Gastrocnemius medialis (tissue), 4 donors: ENCODE results near the gene TMEM123. TPM values are rescaled to one million over a fixed set of nuclear protein-coding genes. Genes with fewer than 3 reads are reported as not detected.

Experiments
- ATAC-seq, 2 donors: fragments of 150-250 bp; one replicate each; pipeline ENCODE4 v1.9.1; 2016
- DNase-seq, 2 donors: peaks; one replicate each; pipeline ENCODE4 v3.0.0-alpha.2; 2019
- H3K27ac ChIP-seq, 4 donors: fragments of 200-600 bp; sonication (generic); 1 replicate in 1 of 4; 2 replicates in 3 of 4; pipeline ENCODE4 v1.5.1; 2016 to 2018; ENCODE audit warnings: mild to moderate bottlenecking in 2 of 4, moderate library complexity in 1 of 4
- H3K27me3 ChIP-seq, 3 donors: fragments of 200-600 bp; sonication (generic) in 2 of 3; 1 replicate in 1 of 3; 2 replicates in 2 of 3; pipeline versions ENCODE4 v1.5.1 to v1.6.0; 2016 to 2019; ENCODE audit warnings: mild to moderate bottlenecking in 1 of 3, moderate library complexity in 1 of 3
- H3K36me3 ChIP-seq, 2 donors: fragments of 200-600 bp; sonication (generic) in 1 of 2; one replicate each; pipeline ENCODE4 v1.5.1; 2017 to 2018
- H3K4me1 ChIP-seq, 2 donors: fragments of 200-600 bp; sonication (generic) in 1 of 2; one replicate each; pipeline ENCODE4 v1.5.1; 2016 to 2017; ENCODE audit warnings: mild to moderate bottlenecking in 2 of 2
- H3K4me3 ChIP-seq, 4 donors: fragments of 200-600 bp; sonication (generic) in 3 of 4; 1 replicate in 1 of 4; 2 replicates in 3 of 4; pipeline ENCODE4 v1.5.1; 2016 to 2019; ENCODE audit warnings: mild to moderate bottlenecking in 2 of 4
- H3K9me3 ChIP-seq, 3 donors: fragments of 200-600 bp; sonication (generic) in 2 of 3; 1 replicate in 1 of 3; 2 replicates in 2 of 3; pipeline ENCODE4 v1.5.1; 2016 to 2019
- CTCF ChIP-seq, 5 experiments: fragments of 450-650 bp in 3 of 5; fragments of 200-600 bp in 2 of 5; sonication (generic) in 2 of 5; IDR thresholded peaks in 4 of 5; conservative IDR thresholded peaks in 1 of 5; 1 replicate in 4 of 5; 2 replicates in 1 of 5; pipeline ENCODE4 v1.5.1; 2016 to 2019; ENCODE audit warnings: antibody characterized with exemption in 5 of 5, mild to moderate bottlenecking in 3 of 5, moderate library complexity in 3 of 5
- POLR2A ChIP-seq, 2 donors: fragments of 450-650 bp; IDR thresholded peaks; one replicate each; pipeline ENCODE4 v1.6.1; 2017; ENCODE audit warnings: antibody characterized with exemption in 2 of 2, mild to moderate bottlenecking in 2 of 2, moderate library complexity in 2 of 2
- in situ Hi-C, 4 donors: fragments of 200-750 bp; cut with MboI; loops; one replicate each; pipeline versions ENCODE4 v1.15.0 to v1.8.0; 2017; ENCODE audit warnings: low sequenced_read_pairs in 4 of 4
- intact Hi-C: fragments of 100-400 bp; cut with DNase I; formaldehyde crosslinking; loops from one replicate; pipeline ENCODE4 v1.15.1; 2023; ENCODE audit warnings: low total_unique reads
- total RNA-seq, 4 donors: library from RNA; depleted of rRNA; stranded (reverse); fragments of >200 nt; gene quantifications; one replicate each; pipeline versions ENCODE4 v1.1.0 to v1.2.3, GENCODE V29; 2016

Gene TMEM123
- total RNA-seq, 4 donors from 2014 or later, result 12.5 to 38.0 (median 22.6) TPM

GRCh38 chr11:102414559-102414958, 38.0 kb downstream of the TMEM123 start:
- Histone ChIP-seq H3K4me1 (no peaks in the 10 kb centered on the region), H3K36me3 (no peaks in the 10 kb centered on the region), H3K4me3 (no peak overlapping the region), H3K27ac (no peak overlapping the region), H3K27me3 (no peaks in the 10 kb centered on the region), H3K9me3 (no peaks in the 10 kb centered on the region)
- TF ChIP-seq CTCF (IDR thresholded peaks at IDR 0.05 in 4 of 5, conservative IDR thresholded peaks at IDR 0.05 in 1 of 5) (no peak), POLR2A (IDR thresholded peaks at IDR 0.05) (no peak)
- DNase-seq (no peak), ATAC-seq (no peak)
- intact Hi-C loops, result no loop called here
- in situ Hi-C loops, result no loop called here

- Histone ChIP-seq H3K36me3 (no peaks in the 10 kb centered on the region), H3K4me1 (no peaks in the 10 kb centered on the region), H3K27ac (no peak overlapping the region), H3K9me3 (no peaks in the 10 kb centered on the region), H3K27me3 (no peaks in the 10 kb centered on the region), H3K4me3 (no peak overlapping the region)
- ATAC-seq, result no peak
- in situ Hi-C loops (no loop called here), intact Hi-C loops (no loop called here)
- TF ChIP-seq POLR2A (IDR thresholded peaks at IDR 0.05), result no peak
- no peak for DNase-seq
Measured at GRCh38 chr11:102413497-102413896, 39.1 kb downstream of the TMEM123 start.

DNA sequence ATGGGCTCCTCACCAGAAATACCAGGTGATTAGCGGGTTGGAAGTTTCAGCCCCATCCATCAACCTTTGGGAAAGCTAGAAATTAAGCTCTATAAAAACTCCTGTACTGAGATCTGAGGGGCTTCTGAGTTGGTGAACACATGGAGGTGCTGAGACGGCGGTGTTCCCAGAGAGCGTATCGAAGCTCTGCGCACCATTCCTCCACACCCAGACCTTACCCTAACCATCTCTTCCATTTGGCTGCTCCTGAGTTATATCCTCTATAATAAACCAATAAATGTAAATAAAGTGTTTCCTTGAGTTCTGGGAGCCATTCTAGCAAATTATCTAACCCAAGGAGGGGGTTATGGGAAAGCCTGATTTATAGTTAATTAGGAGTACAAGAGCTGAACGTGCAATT, 41.4 kb downstream of the TMEM123 start:
- TF ChIP-seq CTCF (IDR thresholded peaks at IDR 0.05 in 4 of 5, conservative IDR thresholded peaks at IDR 0.05 in 1 of 5), result no peak
- TF ChIP-seq POLR2A (IDR thresholded peaks at IDR 0.05), result no peak
- Histone ChIP-seq H3K36me3 (no peaks in the 10 kb centered on the region), H3K4me3 (no peak overlapping the region), H3K4me1 (no peaks in the 10 kb centered on the region), H3K27ac (no peak overlapping the region), H3K27me3 (no peaks in the 10 kb centered on the region), H3K9me3 (no peaks in the 10 kb centered on the region)
- DNase-seq, result no peak
- in situ Hi-C loops, result no loop called here
- intact Hi-C loops, result no loop called here
- ATAC-seq, result no peak

DNA sequence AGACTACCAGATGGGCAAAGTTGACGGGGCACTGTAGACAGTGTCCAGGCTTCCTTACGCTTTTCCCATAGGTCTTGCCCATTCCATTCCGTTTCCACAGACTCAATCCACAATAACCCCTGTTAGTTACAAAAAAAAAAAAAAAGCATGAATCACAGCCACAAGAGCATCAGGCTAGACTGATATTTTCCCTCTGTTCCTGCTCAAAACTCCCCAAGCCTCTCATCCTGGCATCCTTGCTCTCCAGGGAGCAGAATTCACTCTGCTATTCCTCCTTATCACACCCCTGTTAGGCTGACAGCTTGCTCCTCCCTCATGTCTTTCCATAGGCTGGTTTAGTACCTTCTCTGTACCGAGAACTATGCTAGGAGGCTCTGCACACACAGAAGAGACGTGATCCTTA, 42.2 kb downstream of the TMEM123 start:
- in situ Hi-C loops (no loop called here), intact Hi-C loops (no loop called here)
- Histone ChIP-seq H3K4me3 (no peak overlapping the region), H3K4me1 (no peaks in the 10 kb centered on the region), H3K36me3 (no peaks in the 10 kb centered on the region), H3K27me3 (no peaks in the 10 kb centered on the region), H3K9me3 (no peaks in the 10 kb centered on the region), H3K27ac (no peak overlapping the region)
- no peak for TF ChIP-seq CTCF (IDR thresholded peaks at IDR 0.05 in 4 of 5, conservative IDR thresholded peaks at IDR 0.05 in 1 of 5)
- ATAC-seq (no peak), DNase-seq (no peak)

GRCh38 chr11:102408339-102408738, 44.2 kb downstream of the TMEM123 start:
- no peaks in the 10 kb centered on the region for H3K27me3 ChIP-seq
- no peaks in the 10 kb centered on the region for H3K4me1 ChIP-seq
- no peak for ATAC-seq
- in situ Hi-C loops (no loop called here), intact Hi-C loops (no loop called here)
- no peaks in the 10 kb centered on the region for H3K36me3 ChIP-seq
- no peak for TF ChIP-seq POLR2A (IDR thresholded peaks at IDR 0.05)
- no peak for TF ChIP-seq CTCF (IDR thresholded peaks at IDR 0.05 in 4 of 5, conservative IDR thresholded peaks at IDR 0.05 in 1 of 5)
- no peak overlapping the region for H3K4me3 ChIP-seq
- H3K9me3 ChIP-seq, result no peaks in the 10 kb centered on the region
- no peak overlapping the region for H3K27ac ChIP-seq
- DNase-seq, result no peak
